Measurements from ENCODE around the gene ZNF618.
A peak's percentile ranks its signal among the peaks of the same experiment; 100 is the strongest.
"Not testable (repeated sequence)": the region's sequence is repeated elsewhere in the genome, so short reads cannot be mapped to it uniquely, and the experiment has no call there.

The ZNF618 gene

DNA sequence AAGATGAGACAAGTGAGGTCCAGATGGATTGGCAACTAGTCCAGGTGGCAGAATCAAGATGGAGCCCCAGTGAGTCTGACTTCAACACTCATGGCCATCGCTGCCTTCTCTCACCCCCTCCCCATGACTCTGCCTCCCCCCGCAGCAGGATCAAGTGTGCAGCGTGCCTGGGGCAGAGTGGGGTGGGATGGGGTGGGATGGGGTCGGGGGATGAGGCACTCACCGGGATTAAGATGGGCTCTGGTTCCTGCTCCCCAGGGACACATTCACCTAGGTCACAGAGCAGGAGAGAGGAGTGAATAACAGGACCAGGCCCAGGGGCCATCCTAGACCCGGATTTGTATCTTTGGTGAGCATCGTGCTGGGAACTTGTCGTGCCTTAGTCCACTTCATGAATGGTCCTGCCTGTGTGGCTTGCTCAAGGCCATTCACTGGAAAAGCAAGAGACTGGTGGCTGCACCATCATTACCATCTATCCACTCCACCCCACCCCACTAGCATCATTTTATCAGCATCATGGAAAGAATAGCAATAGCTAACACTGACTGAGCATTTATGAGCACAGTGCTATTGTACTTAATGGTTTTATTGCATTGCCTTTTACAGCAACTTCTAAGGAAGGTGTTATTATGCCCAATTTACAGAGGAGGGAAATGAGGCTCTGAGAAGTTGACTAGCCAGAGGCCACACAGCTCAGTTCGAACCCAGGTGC is 193.5 kb downstream of the ZNF618 start:
- no peak for DNase-seq

DNA sequence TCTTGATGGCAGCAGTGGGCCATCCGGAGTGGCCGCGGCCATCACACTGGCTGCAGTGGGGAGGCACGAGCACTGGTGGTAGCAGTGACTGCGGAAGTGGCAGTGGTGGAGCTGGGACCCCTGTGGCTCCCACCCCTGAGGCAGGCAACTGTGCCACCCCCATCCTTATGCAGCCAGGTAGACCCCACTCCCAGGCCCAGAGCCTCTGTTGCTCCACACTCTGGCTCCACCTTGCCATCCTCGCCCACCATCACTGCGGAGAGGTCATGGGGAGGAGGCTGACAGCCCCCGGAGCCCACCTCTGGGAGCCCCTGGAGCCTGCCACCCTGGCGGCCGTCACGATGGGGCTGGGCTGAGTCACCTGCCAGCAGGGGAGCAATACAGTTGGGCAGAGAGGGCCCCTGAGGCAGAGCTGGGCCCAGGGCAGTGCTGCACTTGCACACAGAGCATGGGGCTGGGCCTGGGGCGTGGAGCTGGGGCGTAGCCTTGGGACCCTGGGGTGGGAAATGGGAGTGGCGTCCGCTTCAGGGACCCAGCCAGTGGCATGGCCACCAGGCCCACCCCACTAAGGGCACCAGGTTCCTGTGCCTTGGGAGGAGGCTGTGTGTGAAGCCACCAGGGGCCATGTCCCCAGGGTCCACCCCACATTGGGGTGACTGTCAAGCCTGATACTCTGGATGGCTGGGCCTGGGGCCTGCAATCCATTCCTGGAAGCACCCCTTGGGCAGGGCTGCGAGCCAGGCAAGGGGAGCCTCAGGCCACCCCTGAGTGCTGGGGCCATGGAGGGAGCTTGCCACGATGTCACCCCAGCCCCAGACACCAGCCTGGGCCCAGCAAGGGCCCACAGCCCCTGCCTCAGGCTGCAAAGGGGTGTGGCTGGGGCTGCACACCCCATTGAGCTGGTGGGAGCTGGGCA is 194.3 kb downstream of the ZNF618 start:
- no peak for DNase-seq

DNA sequence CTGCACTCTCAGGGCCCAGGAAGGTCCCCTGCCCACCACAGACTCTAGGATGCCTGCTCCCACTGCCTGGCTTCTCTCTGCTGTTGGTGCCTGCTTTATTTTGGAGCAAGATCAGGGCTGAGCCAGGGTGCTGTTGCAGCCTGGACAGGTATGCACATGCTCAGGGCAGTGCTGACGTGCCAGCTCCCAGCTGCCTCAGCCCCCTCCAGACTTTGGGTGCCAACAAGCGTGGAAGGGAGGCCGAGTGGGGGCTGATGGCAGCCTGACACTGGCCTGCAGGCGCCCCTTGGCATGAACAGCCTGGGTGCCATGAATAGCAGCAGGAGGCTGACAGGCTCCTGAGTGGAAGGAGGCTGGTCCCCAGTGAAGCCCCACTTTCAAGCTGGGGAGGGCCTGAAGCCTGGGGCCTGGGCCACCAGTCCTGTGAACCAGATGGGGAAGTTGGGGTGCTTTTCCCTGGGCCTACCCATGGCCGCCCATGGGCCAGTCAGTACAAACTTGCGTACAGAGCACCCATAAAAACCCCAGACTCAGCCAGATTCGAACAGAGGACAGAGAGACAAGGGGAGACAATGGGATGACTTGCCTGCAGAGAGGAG is 195.2 kb downstream of the ZNF618 start:
- no peak for DNase-seq

DNA sequence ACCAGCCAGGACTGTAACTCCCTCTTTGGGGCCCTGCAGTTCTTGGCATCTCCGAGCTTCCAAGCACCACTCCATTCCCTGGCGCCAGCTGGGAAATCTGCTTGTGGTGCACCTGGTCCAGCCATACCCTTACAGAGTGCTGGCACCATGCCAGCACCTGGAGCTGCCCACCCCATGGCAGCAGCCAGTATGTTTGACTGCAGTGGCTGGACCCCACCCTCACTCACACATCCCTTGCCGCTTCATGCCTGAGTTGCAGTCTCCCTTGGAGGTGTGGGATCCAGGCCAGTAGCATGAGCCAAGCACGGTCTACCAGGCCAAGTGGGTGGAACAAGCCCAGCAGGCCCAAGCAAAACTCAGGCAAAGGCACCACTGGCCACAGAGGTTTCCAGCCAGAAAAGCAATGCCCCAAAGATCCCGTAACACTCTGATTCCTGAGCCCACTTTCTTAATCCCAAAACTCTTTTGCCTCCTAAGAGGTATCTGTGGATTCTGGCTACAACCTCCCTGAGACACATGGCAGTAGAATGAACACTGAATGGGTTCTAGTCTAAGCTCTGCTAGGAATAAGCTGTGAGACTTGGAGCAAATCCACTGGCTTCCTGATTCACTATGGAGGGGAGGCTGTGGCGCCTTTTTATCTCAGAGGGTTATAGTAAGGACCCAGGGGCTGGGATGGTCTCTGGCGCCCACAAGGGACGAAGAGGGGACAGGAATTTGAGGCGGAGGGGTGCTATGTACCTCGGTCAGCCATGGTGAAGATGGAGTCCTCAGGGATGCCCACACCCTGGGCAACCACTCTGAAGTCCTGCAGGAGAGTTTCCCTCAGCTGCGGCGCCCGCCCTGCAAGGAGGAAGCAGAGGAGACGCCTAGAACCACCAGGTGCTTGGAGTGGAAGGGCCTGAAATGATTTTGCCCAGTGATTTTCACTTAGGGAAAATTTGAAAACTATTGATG is 196.4 kb downstream of the ZNF618 start:
- no peak for DNase-seq

DNA sequence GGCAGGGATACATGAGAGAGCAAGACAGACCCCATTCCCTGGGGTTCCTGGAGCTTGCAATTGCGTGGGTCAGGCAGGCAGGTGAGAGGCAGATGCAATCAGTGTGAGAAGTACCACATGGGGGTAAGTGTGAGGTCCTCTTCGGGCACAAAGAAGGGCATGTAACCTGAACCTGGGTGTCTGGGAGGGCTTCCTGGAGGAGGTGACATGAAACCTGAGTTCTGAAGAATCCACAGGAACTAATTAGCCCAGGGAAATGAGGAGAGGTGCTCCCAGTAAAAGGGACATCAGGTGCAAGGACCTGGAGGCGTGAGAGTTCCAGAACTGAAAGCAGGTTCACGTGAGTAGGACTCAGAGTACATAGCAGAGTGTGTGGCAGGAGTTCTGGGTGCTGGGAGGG is 199.5 kb downstream of the ZNF618 start:
- no peak for DNase-seq

DNA sequence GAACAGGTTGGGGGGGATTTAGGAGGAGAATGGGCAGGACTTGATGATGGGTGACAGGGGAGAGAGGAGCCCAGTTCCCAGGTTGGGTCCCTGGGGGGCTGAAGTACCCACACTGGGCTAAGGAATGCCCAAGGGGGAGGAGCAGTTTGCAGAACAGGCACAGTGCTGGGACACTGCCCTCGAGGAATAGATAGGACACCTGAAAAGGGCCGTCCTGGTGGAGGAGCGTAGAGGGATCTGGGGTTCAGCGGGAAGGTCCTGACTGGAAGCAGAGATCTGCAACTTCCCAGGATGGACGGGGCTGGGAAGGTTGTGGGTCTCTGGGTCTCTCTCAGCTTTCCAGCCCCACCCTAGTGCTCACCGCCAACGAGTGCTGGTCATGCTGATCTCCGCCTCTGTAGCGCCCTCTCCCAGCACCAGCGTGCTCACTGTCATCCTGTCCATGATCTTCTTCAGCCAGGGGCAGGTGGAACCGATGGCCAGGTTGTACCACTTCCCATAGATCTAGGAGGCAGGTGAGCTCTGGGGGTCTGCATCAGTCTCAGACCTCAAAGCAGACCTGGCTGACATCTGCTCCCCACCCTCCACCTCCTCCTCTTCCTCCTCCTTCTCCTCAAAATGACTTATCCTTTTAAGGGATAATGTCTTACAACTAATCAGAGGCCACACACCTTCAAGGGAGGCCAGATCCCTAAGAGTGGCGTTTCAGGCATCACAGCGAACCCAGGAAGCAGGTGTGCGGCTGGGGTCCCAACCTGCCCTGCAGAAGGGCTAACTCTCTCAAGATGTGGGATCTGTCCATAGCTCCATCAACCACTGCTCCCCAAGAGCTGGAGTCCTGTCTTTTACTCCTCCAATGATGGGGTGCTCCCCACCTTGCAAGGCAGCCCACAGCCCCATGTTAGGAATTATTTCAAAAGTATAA is 200.4 kb downstream of the ZNF618 start:
- no peak for DNase-seq

DNA sequence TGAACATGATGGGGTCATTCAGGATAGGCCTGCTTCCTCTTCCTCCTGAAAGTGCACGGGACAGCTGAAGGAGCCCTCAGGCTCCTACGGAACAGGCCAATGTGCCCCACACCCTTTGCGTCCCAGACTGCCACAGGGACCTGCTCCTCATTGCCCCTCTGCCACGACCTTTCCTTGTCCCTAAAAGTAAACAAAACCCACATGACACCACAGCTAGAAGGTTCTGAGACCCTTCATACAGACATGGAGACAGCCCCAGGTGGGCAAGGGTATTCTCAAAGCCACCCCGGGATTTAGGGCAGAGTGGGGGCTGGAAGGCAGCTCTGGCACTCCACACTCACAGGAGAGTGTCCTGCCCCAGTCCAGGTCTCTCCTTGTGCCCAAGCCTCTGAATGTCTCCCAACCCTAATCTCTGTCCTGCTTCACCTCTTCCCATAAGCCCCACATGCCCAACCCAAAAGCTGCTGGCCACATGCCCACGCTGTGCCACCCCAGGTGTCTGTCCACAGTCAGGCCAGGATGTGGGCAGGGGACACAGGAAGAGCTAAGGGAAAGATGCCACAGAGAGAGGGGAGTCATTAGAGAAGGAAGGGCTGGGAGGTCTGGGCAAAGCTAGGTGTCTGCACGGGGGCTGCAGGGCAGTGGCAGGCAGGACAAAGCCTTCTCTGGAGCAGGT is 201.2 kb downstream of the ZNF618 start:
- DNase-seq, result no peak

DNA sequence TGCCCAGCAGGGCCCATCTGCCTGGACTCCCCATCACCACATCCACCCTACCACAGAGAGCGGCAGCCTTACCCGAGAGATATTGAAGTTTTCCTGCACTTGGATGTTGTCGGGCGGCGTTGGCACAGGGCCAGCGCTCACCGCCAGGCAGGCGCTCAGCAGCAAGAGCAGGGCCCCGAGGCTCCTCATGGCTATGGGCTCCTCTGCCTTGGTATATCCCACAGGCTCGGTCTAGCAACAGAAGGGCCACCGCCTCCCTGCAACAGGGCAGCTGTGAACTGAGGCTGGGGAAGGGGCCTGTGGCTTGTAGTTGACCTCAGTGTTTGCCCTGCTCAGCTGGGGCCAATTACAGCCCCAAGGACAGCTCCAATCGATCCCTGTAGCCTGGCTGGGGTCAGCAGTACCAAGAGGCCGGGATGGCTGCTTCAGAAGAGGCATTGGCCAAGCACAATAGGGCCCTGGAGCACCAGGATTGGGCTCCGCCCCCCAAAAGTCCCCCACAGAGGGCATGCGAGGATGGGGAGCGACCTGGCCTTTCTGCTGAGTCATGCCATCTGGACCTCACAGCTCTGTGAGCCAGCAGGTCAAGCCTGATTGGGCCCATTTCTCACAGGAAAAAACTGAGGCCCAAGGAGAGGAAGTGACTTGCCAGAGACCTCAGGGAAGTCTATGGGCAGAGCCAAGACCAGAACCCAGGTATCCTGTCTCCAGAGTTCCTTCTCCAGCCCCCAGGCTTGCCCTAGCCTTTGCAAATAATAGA is 202.1 kb downstream of the ZNF618 start, which contains the start of gene AMBP:
AMBP (minus strand) TSS at position 280 of the 760 bp plus-strand sequence; CDS start at position 189, 91 bp downstream.
- no peak for DNase-seq

DNA sequence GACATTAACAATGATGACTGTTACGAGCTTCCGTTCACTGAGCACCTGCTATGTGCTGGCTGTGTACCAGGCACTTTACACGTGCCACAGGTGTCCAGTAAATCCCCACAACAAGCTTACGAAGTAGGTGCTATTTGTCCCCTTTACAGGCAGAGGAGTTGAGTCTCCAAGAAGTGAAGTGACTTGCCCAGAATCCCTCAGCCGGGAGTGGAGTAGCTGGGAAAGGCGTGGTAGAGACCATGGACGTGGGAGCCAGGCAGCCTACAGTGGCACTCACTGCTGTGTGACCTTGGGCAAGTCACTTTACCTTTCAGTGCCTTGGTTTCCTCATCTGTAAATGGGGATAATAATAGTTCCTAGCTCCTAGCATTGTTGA is 202.7 kb downstream of the ZNF618 start:
- no peak for DNase-seq

DNA sequence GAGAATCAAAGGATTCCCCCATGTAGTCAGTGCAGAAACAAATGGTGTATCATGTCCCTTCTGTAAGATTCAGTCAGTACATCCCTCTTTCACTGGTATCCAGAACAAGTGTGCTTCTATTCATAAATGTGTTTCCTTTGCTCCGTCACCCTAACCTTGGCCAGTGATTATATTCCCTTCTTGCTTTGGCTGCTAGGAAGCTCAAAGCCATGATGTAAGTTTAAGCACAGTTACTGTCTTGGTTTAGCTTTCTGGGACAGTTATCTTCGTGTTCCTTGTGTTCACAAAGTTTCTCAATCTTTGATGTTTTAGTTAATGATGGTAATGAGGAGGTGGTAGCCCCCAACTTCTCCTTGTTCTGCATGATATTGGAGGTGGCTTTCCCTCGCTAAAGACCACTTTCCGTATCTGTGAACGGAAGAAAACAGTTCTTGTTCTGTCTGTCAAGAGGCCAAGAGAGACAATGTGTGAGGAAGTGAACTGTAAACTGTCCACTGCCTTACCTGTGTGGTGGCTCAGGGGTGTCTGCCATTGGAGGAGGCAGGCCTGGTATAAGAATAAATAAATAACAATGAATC is 204.2 kb downstream of the ZNF618 start:
- DNase-seq, result no peak

DNA sequence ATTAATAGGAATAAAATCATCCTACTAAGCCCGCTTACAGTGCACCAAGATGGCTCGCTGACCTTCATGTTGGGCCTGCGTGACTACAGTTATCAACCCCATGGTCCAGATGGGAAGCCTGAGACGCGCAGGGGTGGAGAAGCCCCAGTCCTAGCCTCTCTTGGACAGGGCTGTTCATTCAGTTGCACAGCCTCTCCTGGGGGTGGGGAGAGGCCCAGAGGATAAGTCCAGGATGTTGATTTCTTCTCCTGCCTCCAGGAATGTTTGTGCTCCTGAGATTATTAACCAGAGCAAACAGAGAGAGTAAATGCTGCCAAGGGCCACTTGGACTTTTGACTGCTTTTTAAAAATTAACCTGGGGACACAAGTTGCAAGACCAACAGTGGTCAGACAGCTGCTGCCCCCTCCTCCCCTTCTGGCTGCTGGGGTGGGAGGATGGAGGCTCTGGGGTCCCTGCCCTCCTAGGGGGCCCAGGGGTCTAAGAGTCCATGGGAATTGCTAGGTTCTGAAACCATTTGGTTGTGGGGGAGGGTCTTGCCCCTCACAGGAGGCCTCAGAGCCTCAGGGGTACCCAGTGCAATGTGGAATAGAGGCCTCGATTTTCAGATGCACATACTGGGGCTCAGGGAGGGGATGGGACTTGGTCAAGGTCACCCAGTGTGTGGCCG is 204.8 kb downstream of the ZNF618 start:
- no peak for DNase-seq

DNA sequence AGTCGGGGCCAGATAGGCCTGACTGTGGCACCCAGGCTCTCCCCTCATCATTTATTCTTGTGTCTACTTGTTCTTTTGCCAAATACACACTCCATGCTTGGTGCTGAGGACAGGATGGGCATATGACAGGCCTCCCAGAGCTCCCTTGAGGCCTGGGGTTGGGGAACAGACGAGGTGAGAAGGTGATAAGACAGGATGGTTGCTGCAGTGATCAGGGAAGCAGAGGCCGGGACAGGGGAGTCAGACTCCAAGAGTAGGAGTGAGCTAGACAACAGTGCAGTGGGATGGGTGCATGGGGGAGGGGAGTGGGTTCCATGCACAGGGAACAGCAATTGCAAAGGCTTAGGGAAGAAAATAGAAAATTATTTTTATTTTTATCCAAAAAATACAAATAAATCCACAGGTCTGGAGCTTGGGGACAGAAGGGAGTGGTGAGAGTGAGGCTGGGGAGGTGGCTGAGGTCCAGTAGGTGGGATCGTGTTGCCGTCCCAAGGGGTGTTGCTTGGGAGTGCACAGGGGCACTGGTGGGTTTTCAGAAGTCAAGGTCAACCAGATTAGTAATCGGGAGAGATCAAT is 205.4 kb downstream of the ZNF618 start:
- DNase-seq, result no peak

DNA sequence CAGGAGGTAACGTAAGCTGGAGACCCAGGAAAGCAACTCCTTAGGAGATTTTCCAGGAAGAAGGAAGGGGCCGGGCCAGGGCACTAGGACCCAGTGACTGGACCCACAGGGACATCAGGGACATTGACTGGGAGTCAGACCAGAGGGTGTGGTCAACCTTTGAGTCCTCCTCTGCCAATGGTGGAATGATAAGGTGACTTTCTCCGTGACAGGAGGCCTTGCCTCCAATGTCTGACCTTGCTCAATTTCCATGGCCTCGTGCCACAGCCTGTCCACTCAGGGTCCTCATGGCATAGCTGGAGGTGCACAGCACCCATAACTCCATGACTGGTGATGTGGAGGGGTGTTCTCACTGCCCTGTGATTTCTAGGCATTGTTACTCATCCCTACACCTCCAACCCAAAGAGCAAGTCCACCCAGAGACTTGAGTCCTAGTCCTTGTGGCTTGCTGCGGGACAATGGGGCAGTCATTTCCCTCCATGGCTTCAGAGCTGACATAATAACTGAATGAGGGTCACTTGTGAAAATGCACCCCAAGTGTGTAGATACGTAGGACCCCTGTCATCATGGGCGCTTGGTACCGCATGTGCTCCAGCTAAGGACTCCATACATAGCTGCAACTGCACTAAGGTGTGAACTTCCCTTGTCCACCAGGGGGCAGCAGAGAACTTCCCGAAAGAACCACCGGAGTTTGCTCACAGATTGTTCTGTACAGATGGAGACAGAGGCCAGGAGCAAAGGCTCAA is 206.1 kb downstream of the ZNF618 start:
- DNase-seq, result peak; percentile 6

DNA sequence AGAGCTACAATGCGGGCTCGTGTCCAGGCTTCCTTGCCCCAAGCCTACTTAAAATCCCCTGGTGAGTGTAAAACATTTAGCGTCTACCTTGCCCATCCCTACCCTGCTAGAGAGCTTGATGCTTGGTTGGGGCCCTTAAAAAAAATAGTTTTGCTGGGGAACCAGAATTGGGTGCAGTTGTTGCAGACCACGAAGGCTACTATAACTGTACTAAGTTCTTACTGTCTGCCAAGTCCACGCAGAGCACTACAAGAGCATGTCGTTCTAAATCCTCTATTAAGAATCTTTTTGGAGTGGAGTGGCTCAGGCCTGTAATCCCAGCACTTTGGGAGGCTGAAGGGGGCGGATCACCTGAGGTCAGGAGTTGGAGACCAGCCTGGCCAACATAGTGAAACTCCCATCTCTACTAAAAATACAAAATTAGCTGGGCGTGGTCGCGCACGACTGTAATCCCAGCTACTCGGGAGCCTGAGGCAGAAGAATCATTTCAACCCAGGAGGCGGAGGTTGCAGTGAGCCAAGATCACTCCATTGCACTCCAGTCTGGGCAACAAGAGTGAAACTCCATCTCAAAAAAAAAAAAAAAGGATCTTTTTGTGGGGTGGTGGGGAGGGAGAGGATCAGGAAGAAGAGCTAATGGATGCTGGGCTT is 206.8 kb downstream of the ZNF618 start:
- DNase-seq, result not testable (repeated sequence)

DNA sequence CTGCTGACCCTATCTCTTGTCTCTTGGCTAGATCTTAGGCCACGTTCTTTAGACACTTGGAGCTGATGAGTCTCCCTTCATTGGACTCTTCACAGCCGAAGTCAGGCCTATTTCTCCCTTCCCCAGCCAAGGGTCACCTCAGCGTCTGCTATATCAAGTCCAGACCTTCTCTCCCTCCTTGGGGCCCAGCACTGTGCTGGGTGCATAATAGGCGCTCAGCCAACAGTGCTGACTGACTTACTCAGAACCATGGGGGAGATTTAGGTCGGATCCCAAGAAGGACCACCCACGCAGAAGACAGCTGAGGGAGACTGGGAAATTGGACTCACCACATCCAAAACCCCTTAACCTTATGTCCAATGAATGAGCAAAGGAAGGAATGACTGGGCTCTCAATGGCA is 207.6 kb downstream of the ZNF618 start:
- no peak for DNase-seq

DNA sequence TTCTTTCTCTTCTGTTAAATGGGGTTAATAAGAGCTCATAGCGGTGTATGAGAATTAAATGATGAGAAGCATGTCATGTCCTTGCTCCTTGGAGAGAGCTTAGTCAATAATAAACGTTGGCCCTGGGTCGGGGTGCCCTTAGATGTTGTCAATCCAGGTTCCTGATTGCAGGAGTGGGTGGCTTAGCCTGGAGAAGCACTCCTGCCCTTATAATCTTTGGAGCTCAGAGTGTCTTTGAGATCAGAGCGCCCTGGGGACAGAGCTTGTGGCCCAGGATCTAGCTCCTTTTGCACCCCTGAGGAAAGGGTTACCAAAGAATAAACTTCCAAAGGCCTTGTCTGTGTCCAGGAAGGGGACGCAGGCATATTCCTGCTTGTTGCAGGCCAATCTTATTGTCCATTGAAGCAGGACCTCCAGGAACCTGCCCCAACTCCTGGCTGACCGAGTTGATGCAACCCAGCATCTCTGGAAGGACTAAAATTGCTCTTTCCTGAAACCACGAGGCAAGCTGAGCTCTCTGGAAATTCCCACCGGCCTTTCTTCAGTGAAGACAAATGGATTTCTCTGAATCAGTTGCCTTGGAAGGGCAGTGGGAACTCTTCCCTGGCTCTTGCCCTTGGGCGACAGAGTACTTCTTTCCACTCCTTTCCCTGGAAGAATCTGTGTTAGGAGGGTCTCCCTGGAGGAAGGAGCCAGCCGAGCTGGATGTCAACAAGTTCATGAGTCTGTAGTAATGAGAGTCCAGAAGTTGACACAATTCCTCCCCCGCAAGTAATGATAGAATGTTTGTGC is 208.4 kb downstream of the ZNF618 start:
- DNase-seq, result no peak

All from GOT3 (cell line).